Heart left ventricle (tissue), 16 donors: ENCODE measurements around the gene PALM3. TPM values are rescaled to one million over a fixed set of nuclear protein-coding genes. Genes with fewer than 3 reads are reported as not detected.

Experiments
- ATAC-seq, 4 donors: fragments of 200-7000 bp; cut with Tn5 transposase; one replicate each; pipeline ENCODE4 v1.9.1; 2020 to 2022; ENCODE audit warnings: moderate library complexity in 4 of 4, mild to moderate bottlenecking in 3 of 4, moderate number of reproducible peaks in 1 of 4
- DNase-seq, 5 donors: peaks; one replicate each; pipeline ENCODE4 v3.0.0-alpha.2; 2020
- H3K27ac ChIP-seq, 12 donors: fragments of 200-600 bp; sonication (generic) in 4 of 12; one replicate each; pipeline versions ENCODE4 v1.5.0 to v1.8.0; 2016 to 2022; ENCODE audit warnings: mild to moderate bottlenecking in 2 of 12
- H3K27me3 ChIP-seq, 9 donors: fragments of 200-600 bp; sonication (generic) in 2 of 9; one replicate each; pipeline versions ENCODE4 v1.5.1 to v1.8.0; 2016 to 2022; ENCODE audit warnings: mild to moderate bottlenecking in 3 of 9
- H3K36me3 ChIP-seq, 9 donors: fragments of 200-600 bp; sonication (generic) in 2 of 9; one replicate each; pipeline versions ENCODE4 v1.5.0 to v1.8.0; 2018 to 2022; ENCODE audit warnings: mild to moderate bottlenecking in 2 of 9
- H3K4me1 ChIP-seq, 12 donors: fragments of 200-600 bp; sonication (generic) in 4 of 12; one replicate each; pipeline versions ENCODE4 v1.5.0 to v1.8.0; 2016 to 2022; ENCODE audit warnings: mild to moderate bottlenecking in 3 of 12
- H3K4me3 ChIP-seq, 12 donors: fragments of 200-600 bp; sonication (generic) in 4 of 12; one replicate each; pipeline versions ENCODE4 v1.5.0 to v1.8.0; 2017 to 2022; ENCODE audit warnings: mild to moderate bottlenecking in 9 of 12, moderate library complexity in 4 of 12
- H3K9me3 ChIP-seq, 12 donors: fragments of 200-600 bp; sonication (generic) in 4 of 12; one replicate each; pipeline versions ENCODE4 v1.5.0 to v1.8.0; 2016 to 2022; ENCODE audit warnings: mild to moderate bottlenecking in 1 of 12
- POLR2A ChIP-seq, 2 donors: fragments of 450-650 bp; IDR thresholded peaks; one replicate each; pipeline ENCODE4 v1.6.1; 2017; ENCODE audit warnings: antibody characterized with exemption in 2 of 2, mild to moderate bottlenecking in 2 of 2, moderate library complexity in 2 of 2
- WGBS, 4 donors: extraction: QIAGEN DNeasy Blood & Tissue Kit in 2 of 4; methylation state at CpG; one replicate each; pipeline versions ENCODE4 v1.1.5 to v1.1.7; 2013 to 2018; 5-methylcytosine and 5-hydroxymethylcytosine counted together
- intact Hi-C, 10 donors: fragments of 100-400 bp; cut with DNase I; formaldehyde crosslinking; loops; one replicate each; pipeline versions ENCODE4 v1.11.1 to v1.14.2; 2022
- polyA plus RNA-seq, 2 donors: library from polyadenylated mRNA; stranded (reverse); fragments of 200-250 nt; gene quantifications; one replicate each; pipeline ENCODE4 v1.2.3, GENCODE V29; 2013
- total RNA-seq, 9 donors: library from RNA; depleted of rRNA in 2 of 9; stranded (reverse); fragments of >200 nt in 2 of 9; fragmentation: NEBNext Ultra II Directional in 3 of 9; extraction: Animal tissue kit (Norgen Biotek cat#: 25700) in 3 of 9; gene quantifications; one replicate each; pipeline versions ENCODE4 v1.1.0 to v1.2.4, GENCODE V29; 2016 to 2023
- TF ChIP-seq, protein P1 (sequence below), 12 donors: fragments of 200-600 bp; sonication (generic) in 4 of 12; IDR thresholded peaks; one replicate each; pipeline versions ENCODE4 v1.5.0 to v1.8.0; 2018 to 2022; ENCODE audit warnings: antibody characterized with exemption in 12 of 12, mild to moderate bottlenecking in 5 of 12
- donor health status: ischemic (EF 13 %, LVEDD 7.1; RV severe dilation, severe dysfunction).
- donor health status: healthy with polysubstance abuse.
- donor health status: DM: no; HTN: yes; CAD: no.
- donor health status: DM: no; HTN: no; CAD: no.
- donor health status: ischemic (EF 25% LVEDD 6.9; RV normal size, moderate dysfunction).
- donor health status: ischemic (EF 25% LVEDD 5.7; RV mildly dilated, moderate dysfunction).
- donor health status: healthy.
- donor health status: DM: yes; HTN: yes; CAD: no.
- donor health status: ischemic (EF 35%, LVEDD 5.7; RV mildly dilated, moderate dysfunction).
- donor health status: nonischemic (EF 11% LVEDD 7.7; RV severe dilation, severe dysfunction).
- donor health status: DM: yes; HTN: yes; CAD: no.
- donor health status: PGD.
- donor health status: ischemic (EF 29% LVEDD 5.4; RV normal size, mild dysfunction).
- donor health status: nonischemic (EF 23%, LVEDD 6.1; RV moderate dilation, normal function).

The PALM3 gene
- total and polyA plus RNA-seq, 11 donors: 0.06 to 0.60 (median 0.30) TPM; not detected in 6

DNA sequence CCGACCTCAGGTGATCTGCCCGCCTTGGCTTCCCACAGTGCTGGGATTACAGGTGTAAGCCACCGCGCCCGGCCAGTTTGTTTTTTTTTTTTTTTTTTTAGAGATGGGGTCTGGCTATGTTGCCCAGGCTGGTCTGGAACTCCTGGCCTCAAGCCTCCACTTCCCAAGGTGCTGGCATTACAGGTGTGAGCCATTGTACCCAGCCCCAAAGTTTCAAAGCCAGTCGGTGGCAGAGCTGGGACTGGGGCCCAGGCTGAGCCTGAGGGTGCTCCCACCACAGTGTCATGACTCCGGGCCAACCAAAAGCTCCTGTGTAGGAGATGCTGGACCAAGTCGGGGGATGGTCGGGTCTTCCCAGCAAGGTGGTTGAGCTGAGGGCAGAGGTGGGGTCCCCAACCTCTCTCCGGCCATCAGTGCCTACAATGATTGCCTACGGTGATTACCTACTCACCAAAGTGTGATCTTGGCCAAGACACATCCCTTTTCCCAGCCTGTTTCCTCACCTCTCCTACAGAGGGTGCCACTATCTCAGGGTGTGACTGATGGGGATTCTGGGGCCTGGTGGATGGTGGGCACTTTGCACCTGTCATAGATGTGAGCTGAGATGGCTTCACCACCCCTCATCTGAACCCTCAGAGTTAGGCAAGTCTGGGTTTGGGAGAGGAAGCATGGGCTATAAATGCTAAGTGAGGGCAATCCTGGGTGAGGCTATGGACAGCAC lies 34.6 kb upstream of the PALM3 start:
- peak in 2 of 4 donors; percentile 8 to 16 for ATAC-seq
- H3K9me3 ChIP-seq: peaks cover 0 to 13% (median 7%) of the 10 kb centered on the region in 12 donors
- TF ChIP-seq, protein P1, sequence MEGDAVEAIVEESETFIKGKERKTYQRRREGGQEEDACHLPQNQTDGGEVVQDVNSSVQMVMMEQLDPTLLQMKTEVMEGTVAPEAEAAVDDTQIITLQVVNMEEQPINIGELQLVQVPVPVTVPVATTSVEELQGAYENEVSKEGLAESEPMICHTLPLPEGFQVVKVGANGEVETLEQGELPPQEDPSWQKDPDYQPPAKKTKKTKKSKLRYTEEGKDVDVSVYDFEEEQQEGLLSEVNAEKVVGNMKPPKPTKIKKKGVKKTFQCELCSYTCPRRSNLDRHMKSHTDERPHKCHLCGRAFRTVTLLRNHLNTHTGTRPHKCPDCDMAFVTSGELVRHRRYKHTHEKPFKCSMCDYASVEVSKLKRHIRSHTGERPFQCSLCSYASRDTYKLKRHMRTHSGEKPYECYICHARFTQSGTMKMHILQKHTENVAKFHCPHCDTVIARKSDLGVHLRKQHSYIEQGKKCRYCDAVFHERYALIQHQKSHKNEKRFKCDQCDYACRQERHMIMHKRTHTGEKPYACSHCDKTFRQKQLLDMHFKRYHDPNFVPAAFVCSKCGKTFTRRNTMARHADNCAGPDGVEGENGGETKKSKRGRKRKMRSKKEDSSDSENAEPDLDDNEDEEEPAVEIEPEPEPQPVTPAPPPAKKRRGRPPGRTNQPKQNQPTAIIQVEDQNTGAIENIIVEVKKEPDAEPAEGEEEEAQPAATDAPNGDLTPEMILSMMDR (IDR thresholded peaks at IDR 0.05): peak in 1 of 12 donors; percentile 4
- no peak for TF ChIP-seq POLR2A (IDR thresholded peaks at IDR 0.05)
- H3K27me3 ChIP-seq: no peaks in the 10 kb centered on the region
- WGBS, 4 donors: 95 to 97% (median 95%) methylated on average over 9 to 11 of the region's 11 CpGs
- no peak for DNase-seq
- intact Hi-C loops: no loop called here
- no peak overlapping the region for H3K4me3 ChIP-seq
- H3K27ac ChIP-seq: no peak overlapping the region
- peaks cover 0 to 64% (median 52%) of the 10 kb centered on the region in 9 donors for H3K36me3 ChIP-seq
- H3K4me1 ChIP-seq: peaks cover 0 to 10% (median 6%) of the 10 kb centered on the region in 12 donors

GRCh38 chr19:14094854-14095253 lies 33.0 kb upstream of the PALM3 start:
- Histone ChIP-seq H3K4me3 (no peak overlapping the region), H3K4me1 (peaks cover 0 to 12% (median 7%) of the 10 kb centered on the region in 12 donors), H3K27me3 (no peaks in the 10 kb centered on the region), H3K9me3 (peaks cover 0 to 13% (median 7%) of the 10 kb centered on the region in 12 donors), H3K27ac (no peak overlapping the region), H3K36me3 (peaks cover 0 to 48% (median 36%) of the 10 kb centered on the region in 9 donors)
- DNase-seq (no peak), ATAC-seq (no peak)
- no peak for TF ChIP-seq POLR2A (IDR thresholded peaks at IDR 0.05)
- TF ChIP-seq, protein P1 (IDR thresholded peaks at IDR 0.05): no peak
- intact Hi-C loops: no loop called here
- 82 to 87% (median 86%) methylated on average over 7 of the region's 7 CpGs for WGBS, 4 donors

DNA sequence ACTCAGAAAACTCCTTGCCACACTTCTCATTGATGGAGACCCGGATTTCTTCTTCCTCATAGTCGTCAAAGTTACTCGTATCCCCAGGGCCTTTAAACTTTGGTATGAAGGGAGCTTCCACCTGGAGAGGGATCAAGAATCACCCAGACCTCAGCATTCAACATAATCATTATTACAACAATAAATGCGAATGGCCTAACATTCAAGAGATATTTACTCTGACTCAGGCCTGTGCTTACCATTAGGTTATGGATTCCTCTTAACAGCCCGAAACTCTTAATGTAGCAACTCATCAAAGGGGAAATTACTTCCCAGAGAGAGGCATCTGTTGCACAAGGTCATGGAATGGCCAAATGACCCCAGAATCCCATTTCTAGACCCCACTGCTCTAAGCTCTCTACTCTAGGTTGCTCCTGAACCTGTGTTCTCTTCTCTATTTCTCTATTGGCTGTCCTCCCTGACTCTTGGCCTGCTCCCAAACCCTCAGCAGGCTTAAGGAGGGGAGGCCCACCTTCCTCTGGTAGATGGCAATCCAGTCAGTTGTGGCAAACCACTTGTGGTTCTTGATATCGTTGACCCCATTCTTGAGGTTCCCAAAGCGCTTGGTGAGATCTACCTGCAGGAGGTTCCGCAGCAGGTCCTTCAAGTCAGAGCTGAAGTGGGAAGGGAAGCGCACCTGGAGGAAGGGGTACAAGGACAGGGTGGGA lies 31.4 kb upstream of the PALM3 start:
- H3K4me1 ChIP-seq: peaks cover 0 to 19% (median 12%) of the 10 kb centered on the region in 12 donors
- ATAC-seq (no peak), DNase-seq (no peak)
- intact Hi-C loops: loop anchor here in 1 of 10 donors (2.0 kb wide), 1 partner anchor 20 kb away; a partner anchor contains a TSS
- TF ChIP-seq POLR2A (IDR thresholded peaks at IDR 0.05): no peak
- no peak overlapping the region for H3K27ac ChIP-seq
- H3K4me3 ChIP-seq: no peak overlapping the region
- WGBS, 4 donors: 96 to 98% (median 97%) methylated on average over 9 of the region's 9 CpGs
- H3K36me3 ChIP-seq: peaks cover 0 to 40% (median 33%) of the 10 kb centered on the region in 9 donors
- peaks cover 0 to 13% (median 7%) of the 10 kb centered on the region in 12 donors for H3K9me3 ChIP-seq
- H3K27me3 ChIP-seq: no peaks in the 10 kb centered on the region

- H3K4me3 ChIP-seq: peak overlapping the region; percentile 61 to 96 (median 88)
- TF ChIP-seq, protein P1 (IDR thresholded peaks at IDR 0.05): no peak
- no peak for TF ChIP-seq POLR2A (IDR thresholded peaks at IDR 0.05)
- H3K27ac ChIP-seq: peak overlapping the region; percentile 11 to 99 (median 96)
- ATAC-seq (peak in 2 of 4 donors; percentile 2), DNase-seq (no peak)
- peaks cover 0 to 13% (median 7%) of the 10 kb centered on the region in 12 donors for H3K9me3 ChIP-seq
- WGBS, 4 donors: 27 to 32% (median 31%) methylated on average over 14 to 15 of the region's 15 CpGs
- intact Hi-C loops: loop anchor here in 1 of 10 donors (2.0 kb wide), 1 partner anchor 21 kb away; a partner anchor contains a TSS
- H3K36me3 ChIP-seq: peaks cover 0 to 40% (median 26%) of the 10 kb centered on the region in 9 donors
- H3K4me1 ChIP-seq: peaks cover 0 to 19% (median 12%) of the 10 kb centered on the region in 12 donors
- no peaks in the 10 kb centered on the region for H3K27me3 ChIP-seq
These were observed 30.1 kb upstream of the PALM3 start for GRCh38 chr19:14091813-14092462.
